ENCODE data around the gene TEC.

DNA sequence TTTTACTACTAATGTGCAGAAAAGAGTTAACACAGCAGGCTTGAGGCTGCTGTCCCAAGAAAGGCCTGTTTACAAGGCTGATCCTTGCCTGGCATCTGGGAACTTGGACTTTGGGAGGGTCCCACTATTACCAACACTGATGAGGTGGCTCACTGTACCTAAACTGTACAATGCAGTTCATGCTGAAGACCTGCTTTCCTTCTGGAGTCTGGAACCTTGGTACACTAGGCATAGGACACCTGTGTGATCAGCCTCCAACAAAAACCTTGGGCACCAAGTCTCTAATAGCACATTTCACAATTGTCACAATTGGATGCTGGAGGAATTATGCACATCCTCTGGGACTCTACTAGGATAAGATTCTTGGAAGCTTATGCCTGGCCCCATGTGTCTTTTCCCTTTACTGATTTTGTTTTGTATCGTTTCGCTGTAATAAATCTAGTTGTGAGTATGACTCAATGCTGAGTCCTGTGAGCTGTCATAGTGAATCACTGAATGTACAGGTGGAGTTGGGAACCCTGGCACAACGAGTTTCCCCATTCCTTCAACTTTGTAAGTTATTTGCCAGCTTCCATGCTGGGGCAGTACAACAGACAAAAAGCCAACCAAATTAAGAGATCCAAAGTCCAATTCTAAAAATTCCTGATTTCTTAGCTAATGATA lies 45.9 kb downstream of the TEC start:
- no peak for TF ChIP-seq EZH2 (optimal IDR thresholded peaks at IDR 0.05; ENCODE audit: low read depth, low read length)
- TF ChIP-seq, protein P1, sequence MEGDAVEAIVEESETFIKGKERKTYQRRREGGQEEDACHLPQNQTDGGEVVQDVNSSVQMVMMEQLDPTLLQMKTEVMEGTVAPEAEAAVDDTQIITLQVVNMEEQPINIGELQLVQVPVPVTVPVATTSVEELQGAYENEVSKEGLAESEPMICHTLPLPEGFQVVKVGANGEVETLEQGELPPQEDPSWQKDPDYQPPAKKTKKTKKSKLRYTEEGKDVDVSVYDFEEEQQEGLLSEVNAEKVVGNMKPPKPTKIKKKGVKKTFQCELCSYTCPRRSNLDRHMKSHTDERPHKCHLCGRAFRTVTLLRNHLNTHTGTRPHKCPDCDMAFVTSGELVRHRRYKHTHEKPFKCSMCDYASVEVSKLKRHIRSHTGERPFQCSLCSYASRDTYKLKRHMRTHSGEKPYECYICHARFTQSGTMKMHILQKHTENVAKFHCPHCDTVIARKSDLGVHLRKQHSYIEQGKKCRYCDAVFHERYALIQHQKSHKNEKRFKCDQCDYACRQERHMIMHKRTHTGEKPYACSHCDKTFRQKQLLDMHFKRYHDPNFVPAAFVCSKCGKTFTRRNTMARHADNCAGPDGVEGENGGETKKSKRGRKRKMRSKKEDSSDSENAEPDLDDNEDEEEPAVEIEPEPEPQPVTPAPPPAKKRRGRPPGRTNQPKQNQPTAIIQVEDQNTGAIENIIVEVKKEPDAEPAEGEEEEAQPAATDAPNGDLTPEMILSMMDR (IDR thresholded peaks at IDR 0.05; ENCODE audit: low read length) = no peak
- no peak for TF ChIP-seq EZH2phosphoT487 (IDR thresholded peaks at IDR 0.05; ENCODE audit: low read length)

Data from MM.1S (cell line).